Panc1 (cell line): Measurements from ENCODE around the gene SERPINA9. TPM values are rescaled to one million over a fixed set of nuclear protein-coding genes. Genes with fewer than 3 reads are reported as not detected.

ENCODE experiments used
- ATAC-seq: fragments of 200-7000 bp; cut with Tn5 transposase; 2 replicates; pipeline ENCODE4 v1.9.1; 2020; ENCODE audit warnings: mild to moderate bottlenecking, moderate library complexity
- BruUV-seq: library from RNA; stranded (reverse); fragments of 400-500 nt; replicated peaks from 2 replicates; lab custom pipeline; 2021; lab: Mats Ljungman, UMichigan
- CTCF ChIA-PET: fragments of 300-600 bp; sonication (Branson Sonifier 250); formaldehyde crosslinking; loops from one replicate; lab custom pipeline; 2022; ENCODE audit warnings: antibody characterized with exemption; lab: Charles Lee
- POLR2A ChIA-PET: fragments of 300-600 bp; sonication (Branson Sonifier 250); formaldehyde crosslinking; loops from one replicate; lab custom pipeline; 2022; ENCODE audit warnings: antibody characterized with exemption; lab: Charles Lee
- DNase-seq: peaks from one replicate; pipeline ENCODE4 v3.0.0-alpha.2; 2010; ENCODE audit warnings: low read depth, low spot score
- H3K27ac ChIP-seq: 2 replicates; pipeline ENCODE4 v1.5.1; 2011; ENCODE audit warnings: mild to moderate bottlenecking, low read length, inconsistent platforms
- H3K27me3 ChIP-seq: fragments of 200-500 bp; sonication (Bioruptor generic); 2 replicates; pipeline ENCODE4 v1.6.0; 2014; ENCODE audit warnings: low read length, inconsistent platforms; ENCODE audit not compliant: control insufficient read depth, insufficient read depth
- H3K36me3 ChIP-seq: fragments of 200-500 bp; sonication (Bioruptor generic); 2 replicates; pipeline ENCODE4 v1.5.1; 2014; ENCODE audit warnings: inconsistent platforms, mild to moderate bottlenecking, low read length, moderate library complexity; ENCODE audit not compliant: control insufficient read depth, insufficient read depth
- H3K4me1 ChIP-seq: 2 replicates; pipeline ENCODE4 v1.5.1; 2011; ENCODE audit warnings: inconsistent platforms, mild to moderate bottlenecking, low read length, moderate library complexity; ENCODE audit not compliant: control insufficient read depth, insufficient read depth
- H3K4me3 ChIP-seq, 2 experiments: 2 replicates each; pipeline ENCODE4 v1.5.1; 2011 to 2012; ENCODE audit warnings: low read depth in 2 of 2, low read length in 2 of 2, mild to moderate bottlenecking in 2 of 2, inconsistent platforms in 1 of 2, moderate library complexity in 1 of 2
- H3K9me3 ChIP-seq: fragments of 200-500 bp; sonication (Bioruptor generic); 2 replicates; pipeline ENCODE4 v1.5.1; 2014; ENCODE audit warnings: low read depth, mild to moderate bottlenecking, inconsistent platforms, low read length, moderate library complexity; ENCODE audit not compliant: control insufficient read depth, insufficient read depth
- CTCF ChIP-seq: fragments of 450-650 bp; IDR thresholded peaks from 2 replicates; pipeline ENCODE4 v1.5.1; 2017; ENCODE audit warnings: mild to moderate bottlenecking
- POLR2AphosphoS5 ChIP-seq: IDR thresholded peaks from 2 replicates; pipeline ENCODE4 v1.6.1; 2012; ENCODE audit warnings: mild to moderate bottlenecking, low read depth, low read length, moderate library complexity
- REST ChIP-seq, 2 experiments: IDR thresholded peaks; 2 replicates each; pipeline ENCODE4 v1.6.1; 2011 to 2012; ENCODE audit warnings: low read depth in 2 of 2, control low read depth in 1 of 2, low read length in 1 of 2, mild to moderate bottlenecking in 1 of 2, moderate library complexity in 1 of 2; ENCODE audit not compliant: insufficient read depth in 1 of 2
- SIN3A ChIP-seq: IDR thresholded peaks from 2 replicates; pipeline ENCODE4 v1.6.1; 2012; ENCODE audit warnings: low read depth, mild to moderate bottlenecking, low read length, moderate library complexity, borderline replicate concordance; ENCODE audit not compliant: insufficient read depth
- TCF7L2 ChIP-seq: IDR thresholded peaks from 2 replicates; pipeline ENCODE4 v1.6.1; 2011; ENCODE audit warnings: mild to moderate bottlenecking, low read depth, low read length, inconsistent platforms
- in situ Hi-C: cut with HindIII; loops from 2 replicates; pipeline ENCODE4 v1.10.0; 2016; ENCODE audit warnings: low sequenced_read_pairs, low pct_unique_long_range_greater_than_20kb
- intact Hi-C: fragments of 100-400 bp; cut with micrococcal nuclease; formaldehyde crosslinking; loops from one replicate; pipeline ENCODE4 v1.10.0; 2022; ENCODE audit not compliant: unreplicated experiment
- total RNA-seq: library from RNA; stranded (reverse); gene quantifications from one replicate; pipeline ENCODE4 v1.2.1, GENCODE V29; 2021; ENCODE audit not compliant: unreplicated experiment

SERPINA9 gene
- total RNA-seq, 1 experiment from 2014 or later = not detected

- intact Hi-C loops = no loop called here
- BruUV-seq = no TSS peak
- CTCF ChIA-PET = no interaction called here
- DNase-seq = no peak
- POLR2A ChIA-PET = no interaction called here
- no peak for TF ChIP-seq TCF7L2
- no peak for TF ChIP-seq REST (IDR thresholded peaks at IDR 0.05; ENCODE audit: insufficient read depth in 1 of 2, low read depth in 2 of 2, low read length in 1 of 2)
- no peak for TF ChIP-seq POLR2AphosphoS5
- TF ChIP-seq CTCF = no peak
- no peak for TF ChIP-seq SIN3A
- in situ Hi-C loops = no loop called here
- Histone ChIP-seq H3K4me1 (no peaks in the 10 kb centered on the region), H3K27ac (no peak overlapping the region), H3K9me3 (no peaks in the 10 kb centered on the region), H3K4me3 (no peak overlapping the region), H3K27me3 (no peaks in the 10 kb centered on the region), H3K36me3 (no peaks in the 10 kb centered on the region)
- no peak for ATAC-seq
These were observed 34.9 kb downstream of the SERPINA9 start for GRCh38 chr14:94441130-94441529.

- no peaks in the 10 kb centered on the region for H3K4me1 ChIP-seq
- no peaks in the 10 kb centered on the region for H3K9me3 ChIP-seq
- in situ Hi-C loops (no loop called here), intact Hi-C loops (no loop called here)
- POLR2A ChIA-PET = no interaction called here
- no peak overlapping the region for H3K4me3 ChIP-seq
- H3K27ac ChIP-seq = no peak overlapping the region
- CTCF ChIA-PET = no interaction called here
- BruUV-seq = no TSS peak
- H3K27me3 ChIP-seq = no peaks in the 10 kb centered on the region
- no peak for ATAC-seq
- DNase-seq = no peak
- TF ChIP-seq SIN3A (no peak), CTCF (no peak), REST (IDR thresholded peaks at IDR 0.05; ENCODE audit: insufficient read depth in 1 of 2, low read depth in 2 of 2, low read length in 1 of 2) (no peak), TCF7L2 (no peak), POLR2AphosphoS5 (no peak)
- H3K36me3 ChIP-seq = no peaks in the 10 kb centered on the region
These were observed 36.4 kb downstream of the SERPINA9 start for GRCh38 chr14:94439453-94440057.
